K562 (cell line): ENCODE measurements around the gene SOWAHA. TPM values are rescaled to one million over a fixed set of nuclear protein-coding genes. Genes with fewer than 3 reads are reported as not detected.

ENCODE experiments used
- ATAC-seq: fragments of 200-7000 bp; cut with Tn5 transposase; 3 replicates; pipeline ENCODE4 v1.9.1; 2020; ENCODE audit warnings: moderate library complexity
- BruUV-seq: library from RNA; stranded (reverse); fragments of 400-500 nt; replicated peaks from 2 replicates; lab custom pipeline; 2021; lab: Mats Ljungman, UMichigan
- CTCF ChIA-PET: fragments of 300-600 bp; formaldehyde crosslinking; extraction: SDS; loops from one replicate; lab custom pipeline; 2021; ENCODE audit warnings: low intra/inter-chr PET ratio; lab: Yijun Ruan, JAX
- POLR2A ChIA-PET: fragments of 300-600, 350-650 bp; sonication (Branson Sonifier 250); formaldehyde crosslinking; extraction: SDS; loops from one replicate; lab custom pipeline; 2021; ENCODE audit warnings: antibody characterized with exemption, inconsistent platforms; lab: Yijun Ruan, JAX
- DNase-seq, 4 experiments: peaks; one replicate each; pipeline versions ENCODE4 v3.0.0 to v3.0.0-alpha.2; 2011 to 2018; ENCODE audit warnings: low spot score in 3 of 4, mixed read lengths in 3 of 4; ENCODE audit errors: extremely low read depth in 1 of 4
- FAIRE-seq: peaks from 2 replicates; lab custom pipeline; 2011; peaks lifted over from hg19 to GRCh38; lab: Jason Lieb, UNC
- H2AFZ ChIP-seq: 2 replicates; pipeline ENCODE4 v1.6.0; 2011; ENCODE audit warnings: low read depth, low read length, control low read depth, inconsistent platforms
- H3K27ac ChIP-seq: fragments of 200-600 bp; 3 replicates; pipeline ENCODE4 v1.8.0; 2011; ENCODE audit warnings: low read depth, mild to moderate bottlenecking, control low read depth, inconsistent platforms, low read length, moderate library complexity, mixed read lengths; ENCODE audit errors: extremely low read depth
- H3K27me3 ChIP-seq, 2 experiments: fragments of 300-600 bp in 1 of 2; 2 replicates in 1 of 2; 3 replicates in 1 of 2; pipeline versions ENCODE4 v1.6.0 to v1.8.0; 2011; ENCODE audit warnings: inconsistent platforms in 2 of 2, low read length in 2 of 2, mild to moderate bottlenecking in 1 of 2, mixed read lengths in 1 of 2, moderate library complexity in 1 of 2; ENCODE audit not compliant: control insufficient read depth in 2 of 2, insufficient read depth in 2 of 2
- H3K36me3 ChIP-seq: fragments of 300-600 bp; 3 replicates; pipeline ENCODE4 v1.8.0; 2011; ENCODE audit warnings: mild to moderate bottlenecking, low read length, inconsistent platforms; ENCODE audit not compliant: control insufficient read depth, insufficient read depth
- H3K4me1 ChIP-seq, 2 experiments: fragments of 200-600 bp in 1 of 2; replicated peaks in 1 of 2; 2 replicates in 1 of 2; 3 replicates in 1 of 2; pipeline versions ENCODE4 v1.5.1 to v1.8.0; 2011; ENCODE audit warnings: inconsistent platforms in 2 of 2, low read length in 2 of 2, mild to moderate bottlenecking in 1 of 2, mixed read lengths in 1 of 2, moderate library complexity in 1 of 2; ENCODE audit not compliant: control insufficient read depth in 2 of 2, insufficient read depth in 2 of 2
- H3K4me2 ChIP-seq: 2 replicates; pipeline ENCODE4 v1.6.1; 2011; ENCODE audit warnings: low read length, control low read depth, inconsistent platforms, mixed read lengths; ENCODE audit not compliant: insufficient read depth
- H3K4me3 ChIP-seq: fragments of 200-600 bp; sonication (generic), shearing (Covaris generic); 2 replicates; pipeline ENCODE4 v1.5.1; 2016; ENCODE audit warnings: control low read depth, inconsistent platforms
- H3K79me2 ChIP-seq: fragments of 200-600 bp; 3 replicates; pipeline ENCODE4 v1.8.0; 2011; ENCODE audit warnings: low read length, inconsistent platforms; ENCODE audit not compliant: control insufficient read depth, insufficient read depth
- H3K9ac ChIP-seq, 2 experiments: 2 replicates each; pipeline versions ENCODE4 v1.6.0 to v1.6.1; 2011; ENCODE audit warnings: low read depth in 2 of 2, low read length in 2 of 2, control low read depth in 1 of 2, inconsistent platforms in 1 of 2, mild to moderate bottlenecking in 1 of 2, mixed read lengths in 1 of 2; ENCODE audit not compliant: insufficient read depth in 1 of 2
- H3K9me1 ChIP-seq: one replicate; pipeline ENCODE4 v1.6.0; 2011; ENCODE audit warnings: inconsistent platforms, mild to moderate bottlenecking, low read length, moderate library complexity; ENCODE audit not compliant: control insufficient read depth, insufficient read depth
- H3K9me3 ChIP-seq: replicated peaks from 2 replicates; pipeline ENCODE4 v1.5.1; 2011; ENCODE audit warnings: low read depth, low read length, inconsistent platforms; ENCODE audit not compliant: control insufficient read depth, insufficient read depth
- H4K20me1 ChIP-seq: replicated peaks from 2 replicates; pipeline ENCODE4 v1.6.1; 2011; ENCODE audit warnings: low read length, inconsistent platforms, mixed read lengths; ENCODE audit not compliant: control insufficient read depth, insufficient read depth
- CHCHD3 ChIP-seq: fragments of 250-450 bp; sonication (Bioruptor Pico); IDR thresholded peaks from 2 replicates; pipeline ENCODE4 v2.1.2; 2022; ENCODE audit warnings: mild to moderate bottlenecking
- E2F5 ChIP-seq: sonication (generic); formaldehyde crosslinking; IDR thresholded peaks from 2 replicates; pipeline ENCODE4 v1.8.0; 2022; ENCODE audit warnings: mild to moderate bottlenecking, missing genetic modification reagents
- ETS2 ChIP-seq: IDR thresholded peaks from 2 replicates; pipeline ENCODE4 v1.6.1; 2016; ENCODE audit warnings: borderline replicate concordance, missing genetic modification characterization, mild to moderate bottlenecking, moderate library complexity, missing compliant biosample characterization; ENCODE audit not compliant: poor library complexity, severe bottlenecking
- ETV6 ChIP-seq, 3 experiments: fragments of 150-350 bp in 1 of 3; sonication (generic) in 1 of 3; formaldehyde crosslinking in 1 of 3; IDR thresholded peaks; 2 replicates each; pipeline versions ENCODE4 v1.6.1 to v1.8.0; 2014 to 2022; ENCODE audit warnings: borderline replicate concordance in 2 of 3, low read depth in 2 of 3, antibody characterized with exemption in 1 of 3, low read length in 1 of 3, mild to moderate bottlenecking in 1 of 3, missing genetic modification reagents in 1 of 3
- FOXM1 ChIP-seq, 2 experiments: fragments of 450-650 bp in 1 of 2; sonication (generic) in 1 of 2; formaldehyde crosslinking in 1 of 2; IDR thresholded peaks; 2 replicates each; pipeline versions ENCODE4 v1.6.1 to v1.9.0; 2017 to 2022; ENCODE audit warnings: low read depth in 2 of 2, mild to moderate bottlenecking in 2 of 2, missing genetic modification reagents in 1 of 2, moderate library complexity in 1 of 2
- HMBOX1 ChIP-seq: sonication (generic); IDR thresholded peaks from 2 replicates; pipeline ENCODE4 v1.6.1; 2016
- MTA1 ChIP-seq: fragments of 450-650 bp; IDR thresholded peaks from 2 replicates; pipeline ENCODE4 v1.6.1; 2017; ENCODE audit warnings: borderline replicate concordance
- NR2F6 ChIP-seq: fragments of 450-650 bp; formaldehyde crosslinking; IDR thresholded peaks from 2 replicates; pipeline ENCODE4 v1.4.0; 2020; ENCODE audit warnings: mild to moderate bottlenecking
- ZFX ChIP-seq: sonication (generic); formaldehyde crosslinking; IDR thresholded peaks from 2 replicates; pipeline ENCODE4 v1.8.0; 2022; ENCODE audit warnings: mild to moderate bottlenecking, missing genetic modification reagents, moderate library complexity
- WGBS: fragments of 100-300 bp; shearing (Covaris generic); methylation state at CpG from one replicate; pipeline ENCODE4 v1.1.6; 2016; ENCODE audit warnings: low coverage, mixed read lengths; ENCODE audit not compliant: insufficient coverage; ENCODE audit errors: missing lambda C conversion rate; 5-methylcytosine and 5-hydroxymethylcytosine counted together
- in situ Hi-C: fragments of 300-500 bp; cut with MboI; formaldehyde crosslinking; loops from 4 replicates; pipeline ENCODE4 v1.15.0; 2018; ENCODE audit warnings: inconsistent platforms, mixed read lengths
- intact Hi-C: fragments of 100-400 bp; cut with micrococcal nuclease; formaldehyde crosslinking; loops from 2 replicates; pipeline ENCODE4 v1.14.2; 2022
- polyA plus RNA-seq, 8 experiments: library from polyadenylated mRNA; depleted of rRNA in 4 of 8; stranded (reverse) in 5 of 8; unstranded in 3 of 8; fragments of >200 nt; fragmentation: Nextera tagmentation in 2 of 8; fragmentation: Illumina TruSeq in 1 of 8; extraction: Ambion mirVana in 2 of 8; extraction: Trizol in 1 of 8; gene quantifications; 2 replicates each; pipeline versions ENCODE4 v1.2.1 to v1.2.3, GENCODE V29; 2011 to 2014; ENCODE audit warnings: inconsistent platforms in 1 of 8, missing spikeins in 1 of 8
- total RNA-seq, 7 experiments: library from RNA; depleted of rRNA in 6 of 7; stranded (reverse); fragments of >200 nt in 6 of 7; fragmentation: Illumina TruSeq in 2 of 7; extraction: Trizol in 2 of 7; gene quantifications; 2 replicates each; pipeline versions ENCODE4 v1.2.1 to v1.2.3, GENCODE V29; 2011 to 2021; ENCODE audit warnings: low replicate concordance in 1 of 7
- TF ChIP-seq, protein P1 (sequence below): sonication (generic); formaldehyde crosslinking; IDR thresholded peaks from 2 replicates; pipeline ENCODE4 v1.8.0; 2022; ENCODE audit warnings: missing genetic modification reagents, mild to moderate bottlenecking, borderline replicate concordance
- TF ChIP-seq, protein P2 (sequence below): fragments of 450-650 bp; IDR thresholded peaks from 2 replicates; pipeline ENCODE4 v1.6.1; 2017; ENCODE audit warnings: antibody characterized with exemption, mild to moderate bottlenecking
- TF ChIP-seq, protein P3 (sequence below): fragments of 250-450 bp; sonication (Bioruptor Pico); IDR thresholded peaks from 2 replicates; pipeline ENCODE4 v1.8.0; 2022; ENCODE audit warnings: inconsistent platforms, mild to moderate bottlenecking, moderate library complexity, borderline replicate concordance

SOWAHA gene
- total and polyA plus RNA-seq, 9 of the 15 experiments (the other 6 are each of a cell fraction or from before 2014, with no cell fraction given) = not detected

GRCh38 chr5:132799392-132799791 is 13.7 kb upstream of the SOWAHA start:
- FAIRE-seq = no peak
- POLR2A ChIA-PET = interaction anchor here (1.2 kb wide), 1 partner anchor 10 kb away, joined by 4 read pairs; no protein-coding TSS in a partner anchor
- Histone ChIP-seq H3K27me3 (no peaks in the 10 kb centered on the region), H3K4me2 (no peak overlapping the region), H3K79me2 (no peaks in the 10 kb centered on the region), H3K27ac (no peak overlapping the region), H3K9me3 (no peaks in the 10 kb centered on the region; the same call in 1 of the 2 replicates), H3K36me3 (no peaks in the 10 kb centered on the region), H4K20me1 (no peaks in the 10 kb centered on the region), H2AFZ (peak overlapping the region; percentile 63; the same call in 1 of the 2 replicates), H3K9me1 (no peaks in the 10 kb centered on the region), H3K4me3 (no peak overlapping the region), H3K9ac (peak overlapping the region in 1 of 2 experiments; percentile 48; a peak in 1 of 4 replicates), H3K4me1 (no peaks in the 10 kb centered on the region; a peak in 2 of 5 replicates)
- DNase-seq = no peak
- no TSS peak for BruUV-seq
- 36% methylated on average over 2 of the region's 2 CpGs for WGBS
- in situ Hi-C loops (no loop called here), intact Hi-C loops (no loop called here)
- CTCF ChIA-PET = no interaction called here
- no peak for ATAC-seq
- TF ChIP-seq NR2F6 (CRISPR knock-in tag) (no peak), ETV6 (IDR thresholded peaks at IDR 0.05; ENCODE audit: borderline replicate concordance in 1 of 2, low read depth in 2 of 2, low read length in 1 of 2) (no peak), ETV6 (CRISPR knock-in tag; IDR thresholded peaks at IDR 0.05; ENCODE audit: borderline replicate concordance) (no peak), MTA1 (no peak), CHCHD3 (CRISPR knock-in tag) (no peak), ETS2 (tag) (no peak), HMBOX1 (no peak), ZFX (CRISPR knock-in tag) (no peak), FOXM1 (IDR thresholded peaks at IDR 0.05; ENCODE audit: low read depth) (no peak), FOXM1 (CRISPR knock-in tag; IDR thresholded peaks at IDR 0.05; ENCODE audit: low read depth) (no peak), E2F5 (no peak)
- TF ChIP-seq, protein P1, sequence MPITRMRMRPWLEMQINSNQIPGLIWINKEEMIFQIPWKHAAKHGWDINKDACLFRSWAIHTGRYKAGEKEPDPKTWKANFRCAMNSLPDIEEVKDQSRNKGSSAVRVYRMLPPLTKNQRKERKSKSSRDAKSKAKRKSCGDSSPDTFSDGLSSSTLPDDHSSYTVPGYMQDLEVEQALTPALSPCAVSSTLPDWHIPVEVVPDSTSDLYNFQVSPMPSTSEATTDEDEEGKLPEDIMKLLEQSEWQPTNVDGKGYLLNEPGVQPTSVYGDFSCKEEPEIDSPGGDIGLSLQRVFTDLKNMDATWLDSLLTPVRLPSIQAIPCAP (CRISPR knock-in tag) = no peak
- TF ChIP-seq, protein P2, sequence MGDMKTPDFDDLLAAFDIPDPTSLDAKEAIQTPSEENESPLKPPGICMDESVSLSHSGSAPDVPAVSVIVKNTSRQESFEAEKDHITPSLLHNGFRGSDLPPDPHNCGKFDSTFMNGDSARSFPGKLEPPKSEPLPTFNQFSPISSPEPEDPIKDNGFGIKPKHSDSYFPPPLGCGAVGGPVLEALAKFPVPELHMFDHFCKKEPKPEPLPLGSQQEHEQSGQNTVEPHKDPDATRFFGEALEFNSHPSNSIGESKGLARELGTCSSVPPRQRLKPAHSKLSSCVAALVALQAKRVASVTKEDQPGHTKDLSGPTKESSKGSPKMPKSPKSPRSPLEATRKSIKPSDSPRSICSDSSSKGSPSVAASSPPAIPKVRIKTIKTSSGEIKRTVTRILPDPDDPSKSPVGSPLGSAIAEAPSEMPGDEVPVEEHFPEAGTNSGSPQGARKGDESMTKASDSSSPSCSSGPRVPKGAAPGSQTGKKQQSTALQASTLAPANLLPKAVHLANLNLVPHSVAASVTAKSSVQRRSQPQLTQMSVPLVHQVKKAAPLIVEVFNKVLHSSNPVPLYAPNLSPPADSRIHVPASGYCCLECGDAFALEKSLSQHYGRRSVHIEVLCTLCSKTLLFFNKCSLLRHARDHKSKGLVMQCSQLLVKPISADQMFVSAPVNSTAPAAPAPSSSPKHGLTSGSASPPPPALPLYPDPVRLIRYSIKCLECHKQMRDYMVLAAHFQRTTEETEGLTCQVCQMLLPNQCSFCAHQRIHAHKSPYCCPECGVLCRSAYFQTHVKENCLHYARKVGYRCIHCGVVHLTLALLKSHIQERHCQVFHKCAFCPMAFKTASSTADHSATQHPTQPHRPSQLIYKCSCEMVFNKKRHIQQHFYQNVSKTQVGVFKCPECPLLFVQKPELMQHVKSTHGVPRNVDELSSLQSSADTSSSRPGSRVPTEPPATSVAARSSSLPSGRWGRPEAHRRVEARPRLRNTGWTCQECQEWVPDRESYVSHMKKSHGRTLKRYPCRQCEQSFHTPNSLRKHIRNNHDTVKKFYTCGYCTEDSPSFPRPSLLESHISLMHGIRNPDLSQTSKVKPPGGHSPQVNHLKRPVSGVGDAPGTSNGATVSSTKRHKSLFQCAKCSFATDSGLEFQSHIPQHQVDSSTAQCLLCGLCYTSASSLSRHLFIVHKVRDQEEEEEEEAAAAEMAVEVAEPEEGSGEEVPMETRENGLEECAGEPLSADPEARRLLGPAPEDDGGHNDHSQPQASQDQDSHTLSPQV = no peak
- TF ChIP-seq, protein P3, sequence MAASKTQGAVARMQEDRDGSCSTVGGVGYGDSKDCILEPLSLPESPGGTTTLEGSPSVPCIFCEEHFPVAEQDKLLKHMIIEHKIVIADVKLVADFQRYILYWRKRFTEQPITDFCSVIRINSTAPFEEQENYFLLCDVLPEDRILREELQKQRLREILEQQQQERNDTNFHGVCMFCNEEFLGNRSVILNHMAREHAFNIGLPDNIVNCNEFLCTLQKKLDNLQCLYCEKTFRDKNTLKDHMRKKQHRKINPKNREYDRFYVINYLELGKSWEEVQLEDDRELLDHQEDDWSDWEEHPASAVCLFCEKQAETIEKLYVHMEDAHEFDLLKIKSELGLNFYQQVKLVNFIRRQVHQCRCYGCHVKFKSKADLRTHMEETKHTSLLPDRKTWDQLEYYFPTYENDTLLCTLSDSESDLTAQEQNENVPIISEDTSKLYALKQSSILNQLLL (CRISPR knock-in tag) = no peak
